ENCODE data around the gene TRAPPC2L.

Gene TRAPPC2L, protein sequence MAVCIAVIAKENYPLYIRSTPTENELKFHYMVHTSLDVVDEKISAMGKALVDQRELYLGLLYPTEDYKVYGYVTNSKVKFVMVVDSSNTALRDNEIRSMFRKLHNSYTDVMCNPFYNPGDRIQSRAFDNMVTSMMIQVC

DNA sequence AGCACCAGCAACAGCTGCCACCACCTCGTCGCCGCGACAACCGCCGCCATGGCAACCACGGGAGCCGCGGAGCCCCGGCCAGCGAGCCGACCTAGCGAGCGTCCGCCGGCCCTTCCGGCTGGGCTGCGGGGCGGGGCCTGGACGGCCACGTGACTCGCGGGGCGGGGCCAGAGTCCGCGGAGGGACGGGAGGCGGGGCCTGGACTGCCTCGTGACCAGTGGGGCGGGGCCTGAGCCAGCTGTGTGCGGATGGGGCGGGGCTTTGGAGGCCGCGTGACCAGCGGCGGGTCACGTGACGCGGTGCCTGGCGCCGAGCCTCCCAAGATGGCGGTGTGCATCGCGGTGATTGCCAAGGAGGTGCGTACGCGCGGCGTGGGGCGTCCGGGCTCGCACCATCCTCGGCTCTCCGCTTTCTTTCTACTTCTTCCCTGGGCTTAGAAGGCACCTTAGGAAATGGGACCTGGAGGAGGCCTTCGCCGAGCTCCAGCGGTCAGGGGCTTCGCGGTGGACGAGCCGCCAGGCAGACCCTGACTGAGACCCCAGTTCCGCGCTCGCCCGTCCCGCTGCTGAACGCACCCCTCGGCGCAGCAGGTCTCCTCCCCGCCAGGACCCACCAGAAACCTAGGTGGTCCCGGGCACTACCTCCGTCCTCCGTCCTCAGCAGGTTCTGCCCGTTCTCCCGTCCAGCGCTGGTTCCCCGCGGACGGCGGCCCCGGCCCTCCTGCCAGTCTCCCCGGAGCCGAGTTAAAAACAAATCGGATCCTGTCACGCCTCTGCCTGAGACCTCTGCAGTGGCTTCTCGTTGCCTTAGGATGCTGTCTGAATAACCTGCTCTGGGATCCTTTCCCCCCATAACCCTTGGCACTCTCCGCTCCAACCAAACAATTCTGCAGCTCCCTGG lies at the start of gene TRAPPC2L, which contains the start of gene GALNS:
TSS of gene TRAPPC2L (plus strand) at position 300 of the 900 bp plus-strand sequence. CDS start at position 324, 24 bp downstream.
TSS of gene GALNS (minus strand) at position 120 of the 900 bp plus-strand sequence. CDS start at position 50, 70 bp downstream.
- peak; percentile 97 for DNase-seq (ENCODE audit: low read depth)

GRCh38 chr16:88807142-88807625 lies 49.7 kb upstream of the TRAPPC2L start:
- DNase-seq (ENCODE audit: low read depth): no peak

DNA sequence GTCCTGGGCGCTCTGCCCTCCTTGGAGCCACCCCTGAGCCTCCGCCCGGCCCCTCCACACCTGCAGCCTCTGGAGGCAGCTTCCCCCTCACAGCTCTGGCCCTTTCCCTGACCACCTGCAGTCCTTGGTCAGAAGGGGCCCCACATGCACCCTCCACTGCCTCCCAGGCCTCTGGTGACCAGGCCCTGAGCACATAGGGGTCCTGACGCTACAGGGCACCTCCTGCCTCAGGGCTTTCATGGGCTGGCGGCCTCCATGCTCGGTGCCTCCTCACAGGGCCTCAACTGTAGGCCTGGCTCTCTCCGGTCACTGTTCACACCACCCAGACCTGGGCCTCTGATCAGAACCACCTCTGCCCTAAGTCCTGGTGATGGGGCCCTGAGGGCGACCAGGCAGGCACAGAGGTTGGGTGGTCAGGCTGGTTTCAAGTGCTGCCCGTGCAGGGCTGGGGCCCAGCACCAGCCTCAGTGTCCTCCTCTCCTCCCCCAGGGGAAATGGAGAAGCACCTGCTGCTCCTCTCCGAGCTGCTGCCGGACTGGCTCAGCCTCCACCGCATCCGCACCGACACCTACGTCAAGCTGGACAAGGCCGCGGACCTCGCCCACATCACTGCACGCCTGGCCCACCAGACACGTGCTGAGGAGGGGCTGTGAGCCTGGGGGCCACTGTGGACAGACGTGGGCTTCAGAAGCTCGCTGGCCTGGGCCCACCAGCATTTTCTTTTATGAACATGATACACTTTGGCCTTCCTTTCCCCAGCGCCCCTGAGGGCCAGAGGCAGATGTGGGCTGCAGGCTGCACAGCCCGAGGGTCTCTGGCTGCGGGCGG lies 49.1 kb upstream of the TRAPPC2L start:
- no peak for DNase-seq (ENCODE audit: low read depth)

DNA sequence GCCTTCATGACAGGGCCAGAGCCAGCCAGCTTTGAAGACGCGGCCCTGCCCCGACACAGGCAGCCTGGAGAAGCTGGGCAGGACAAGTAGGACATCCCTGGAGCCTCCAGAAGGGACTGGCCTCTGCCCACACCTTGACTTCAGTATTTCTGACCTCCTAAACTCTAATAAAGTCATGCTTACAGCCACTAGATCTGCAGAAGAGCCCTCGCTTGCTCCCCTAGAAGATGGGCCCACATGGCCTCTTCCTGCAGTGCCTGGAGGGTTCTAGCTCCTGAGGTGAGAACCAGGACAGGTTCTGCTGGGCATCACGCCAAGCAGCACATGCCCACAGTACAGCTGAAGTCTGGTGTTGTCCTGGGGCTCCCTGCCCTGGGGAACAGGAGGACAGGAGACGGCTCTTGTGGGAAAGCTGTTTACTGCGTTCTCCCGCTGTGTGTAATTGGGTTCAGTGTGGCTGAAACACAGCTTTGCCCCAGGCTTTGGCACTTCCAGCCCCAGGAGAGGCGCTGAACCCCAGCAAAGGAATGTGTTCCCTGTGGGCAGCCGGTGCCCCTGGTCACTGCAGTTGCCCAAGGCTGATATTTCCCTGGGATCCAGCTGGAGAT lies 47.8 kb upstream of the TRAPPC2L start:
- peak; percentile 41 for DNase-seq (ENCODE audit: low read depth)

GRCh38 chr16:88809676-88810165 lies 47.2 kb upstream of the TRAPPC2L start:
- no peak for DNase-seq (ENCODE audit: low read depth)

DNA sequence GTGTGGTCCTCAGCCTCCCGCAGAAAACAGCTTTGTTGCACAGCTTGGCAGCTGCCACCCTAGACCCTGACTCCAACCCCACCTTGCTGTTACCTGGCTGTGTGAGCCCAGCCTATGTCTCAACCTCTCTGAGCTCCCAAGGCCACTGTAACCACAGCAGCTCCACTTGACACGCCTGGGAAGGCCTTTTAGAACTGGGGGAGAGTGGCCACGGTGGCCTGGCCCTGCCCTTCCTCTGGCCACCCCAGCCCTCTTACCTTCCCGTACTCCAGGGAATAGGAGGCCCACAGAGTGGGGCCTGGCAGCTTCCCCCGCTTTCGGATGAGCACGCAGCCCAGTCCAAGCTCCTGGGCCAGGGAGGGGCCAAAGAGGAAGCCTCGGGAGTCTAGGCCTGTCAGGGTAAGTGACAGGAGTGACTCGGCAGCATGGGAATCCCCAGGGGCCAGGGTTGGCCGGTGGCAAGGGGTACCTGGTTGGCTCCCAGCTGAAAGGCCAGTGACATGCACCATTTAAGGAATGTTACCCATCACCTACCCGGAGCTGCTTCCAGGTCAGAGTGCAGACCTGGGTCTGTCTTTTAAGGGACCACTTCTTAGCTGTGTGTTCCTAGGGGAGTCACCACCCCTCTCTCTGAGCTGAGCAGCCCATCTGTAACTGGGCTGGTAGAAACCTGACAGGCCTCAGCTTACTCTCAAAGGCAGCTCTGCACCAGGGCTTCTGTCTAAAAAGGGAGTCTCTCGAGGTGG lies 46.6 kb upstream of the TRAPPC2L start:
- peak; percentile 62 for DNase-seq (ENCODE audit: low read depth)

DNA sequence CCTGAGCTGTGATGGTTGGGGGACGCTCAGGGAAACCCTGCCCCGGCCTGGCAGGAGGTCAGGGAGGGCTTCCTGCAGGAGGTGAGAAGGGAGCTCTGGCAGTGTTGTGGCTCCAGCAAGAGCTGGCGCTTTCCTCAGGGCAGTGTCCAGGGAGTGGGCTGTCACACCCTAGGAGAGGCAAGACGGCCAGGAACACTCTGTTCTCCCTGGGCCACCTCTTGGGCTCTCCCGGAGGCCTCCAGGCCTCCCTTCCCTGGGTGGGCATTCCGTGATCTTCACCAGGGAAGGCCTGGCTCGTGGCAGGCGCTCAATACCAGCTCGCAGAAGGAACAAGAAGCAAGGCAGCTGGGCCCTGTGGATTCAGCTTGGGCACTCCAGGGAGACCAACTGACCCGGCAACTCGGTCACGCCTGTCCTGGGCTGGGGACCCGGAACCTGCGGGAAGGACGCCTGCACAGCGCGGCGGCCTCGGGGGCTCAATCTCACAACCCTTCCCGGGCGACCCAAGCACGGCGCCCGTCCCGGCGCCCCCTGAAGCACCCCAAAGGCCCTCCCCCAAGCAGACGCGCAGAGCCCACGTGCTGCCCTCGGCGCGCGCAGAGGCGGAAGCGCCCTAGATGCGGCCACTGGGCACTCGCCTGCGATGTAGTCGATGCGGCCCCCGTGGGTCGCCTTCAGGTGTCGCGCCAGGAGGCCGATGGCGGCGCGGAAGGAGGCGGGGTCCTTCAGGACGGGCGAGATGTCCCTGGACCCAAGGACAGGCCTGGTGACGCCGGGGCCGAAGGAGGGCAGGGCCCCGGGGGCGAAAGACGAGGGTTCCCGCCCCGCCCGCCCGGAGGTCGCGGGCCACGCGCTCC lies 45.8 kb upstream of the TRAPPC2L start:
- DNase-seq (ENCODE audit: low read depth): peak; percentile 87

DNA sequence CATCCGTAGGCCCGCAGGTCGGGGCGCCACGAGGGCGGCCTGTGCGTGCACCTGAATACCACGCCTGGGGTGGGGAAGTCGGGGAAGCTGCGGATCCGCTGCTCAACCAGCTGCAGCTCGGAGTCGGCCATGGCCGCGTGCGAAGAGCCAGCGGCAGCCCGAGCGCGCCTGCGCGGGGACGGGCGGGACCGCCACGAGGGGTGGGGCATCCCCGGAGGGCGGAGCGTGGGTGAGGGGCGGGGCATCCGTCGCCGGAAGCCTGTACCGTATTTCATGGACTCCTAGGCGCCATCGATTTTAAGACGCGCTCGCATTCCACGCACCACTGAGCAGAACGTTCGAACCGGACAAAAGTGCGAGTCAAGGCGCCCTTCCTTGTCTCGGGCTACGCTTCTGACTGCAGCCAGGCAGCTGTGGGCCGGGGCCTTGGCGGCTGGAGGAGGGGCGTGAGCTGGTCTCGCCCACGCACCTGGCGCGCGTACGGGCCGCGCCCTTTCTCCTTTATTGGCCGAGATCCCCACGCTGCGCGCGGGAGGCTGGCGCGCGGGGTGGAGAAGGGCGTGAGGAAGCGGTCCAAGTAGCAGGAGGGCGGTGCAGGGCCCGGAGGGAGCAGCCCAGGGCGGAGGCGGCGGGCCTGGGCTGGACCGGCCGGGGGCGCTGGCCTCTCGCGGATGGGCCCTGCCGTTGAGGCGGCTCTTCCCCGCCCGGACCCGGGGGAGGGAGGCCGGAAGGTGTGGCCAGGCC lies 45.0 kb upstream of the TRAPPC2L start, which contains the start of gene APRT:
TSS of gene APRT (minus strand) at position 160 of the 744 bp plus-strand sequence. CDS start at position 131, 29 bp downstream.
- peak; percentile 94 for DNase-seq (ENCODE audit: low read depth)

DNA sequence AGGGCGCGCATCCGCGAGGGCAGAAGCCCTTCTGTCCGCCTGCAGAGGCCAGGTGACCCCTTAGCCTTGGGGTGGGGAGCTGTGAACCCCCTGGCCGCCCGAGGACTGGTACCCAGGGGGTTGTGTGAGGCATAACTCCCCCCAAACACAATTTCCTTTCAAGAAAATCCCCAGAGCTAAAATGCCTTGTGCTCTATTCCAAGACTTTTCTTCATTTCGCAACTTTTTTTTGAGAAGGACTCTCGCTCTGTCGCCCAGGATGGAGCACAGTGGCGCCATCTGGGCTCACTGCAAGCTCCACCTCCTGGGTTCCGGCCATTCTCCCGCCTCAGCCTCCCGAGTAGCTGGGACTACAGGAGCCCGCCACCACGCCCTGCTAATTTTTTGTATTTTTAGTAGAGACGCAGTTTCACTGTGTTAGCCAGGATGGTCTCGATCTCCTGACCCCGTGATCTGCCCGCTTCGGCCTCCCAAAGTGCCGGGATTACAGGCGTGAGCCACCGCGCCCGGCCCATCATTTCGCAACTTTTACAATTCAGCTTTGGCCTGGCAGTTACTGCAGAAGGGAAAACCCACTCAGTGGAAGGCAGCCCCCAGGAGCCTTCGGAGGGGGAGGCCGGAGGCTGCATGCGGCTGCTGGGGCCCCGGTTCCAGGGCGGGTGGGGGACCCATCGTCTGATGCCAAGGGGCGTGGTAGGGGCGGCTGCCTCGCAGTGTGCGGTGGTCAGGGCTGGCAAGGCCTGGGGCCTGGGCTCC lies 44.2 kb upstream of the TRAPPC2L start:
- DNase-seq (ENCODE audit: low read depth): peak; percentile 60

GRCh38 chr16:88813269-88814143 lies 43.4 kb upstream of the TRAPPC2L start:
- DNase-seq (ENCODE audit: low read depth): no peak

- no peak for DNase-seq (ENCODE audit: low read depth)
Observed at GRCh38 chr16:88814144-88814502, 42.8 kb upstream of the TRAPPC2L start.

DNA sequence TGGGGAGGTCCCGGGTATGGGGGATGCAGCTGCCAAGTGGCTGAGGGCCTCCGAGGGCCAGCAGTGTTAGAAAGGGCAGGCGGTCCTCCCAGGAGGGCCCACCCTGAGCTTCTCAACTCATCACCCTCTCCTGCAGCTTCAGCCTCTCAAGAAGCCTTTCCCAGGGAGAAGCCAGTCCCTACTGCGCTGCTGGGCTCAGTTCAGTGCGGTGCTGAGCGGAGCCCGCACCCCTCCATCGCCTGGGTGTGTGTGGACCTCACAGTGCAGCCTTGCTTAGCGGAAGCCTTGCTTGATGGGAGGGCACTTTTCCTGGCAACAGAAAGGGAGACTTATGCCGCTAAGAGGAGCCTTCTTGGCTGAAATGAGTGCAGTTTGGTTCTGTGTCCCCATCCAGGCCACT lies 41.7 kb upstream of the TRAPPC2L start:
- DNase-seq (ENCODE audit: low read depth): no peak

- peak; percentile 52 for DNase-seq (ENCODE audit: low read depth)
Observed at GRCh38 chr16:88815901-88816589, 40.9 kb upstream of the TRAPPC2L start.

DNA sequence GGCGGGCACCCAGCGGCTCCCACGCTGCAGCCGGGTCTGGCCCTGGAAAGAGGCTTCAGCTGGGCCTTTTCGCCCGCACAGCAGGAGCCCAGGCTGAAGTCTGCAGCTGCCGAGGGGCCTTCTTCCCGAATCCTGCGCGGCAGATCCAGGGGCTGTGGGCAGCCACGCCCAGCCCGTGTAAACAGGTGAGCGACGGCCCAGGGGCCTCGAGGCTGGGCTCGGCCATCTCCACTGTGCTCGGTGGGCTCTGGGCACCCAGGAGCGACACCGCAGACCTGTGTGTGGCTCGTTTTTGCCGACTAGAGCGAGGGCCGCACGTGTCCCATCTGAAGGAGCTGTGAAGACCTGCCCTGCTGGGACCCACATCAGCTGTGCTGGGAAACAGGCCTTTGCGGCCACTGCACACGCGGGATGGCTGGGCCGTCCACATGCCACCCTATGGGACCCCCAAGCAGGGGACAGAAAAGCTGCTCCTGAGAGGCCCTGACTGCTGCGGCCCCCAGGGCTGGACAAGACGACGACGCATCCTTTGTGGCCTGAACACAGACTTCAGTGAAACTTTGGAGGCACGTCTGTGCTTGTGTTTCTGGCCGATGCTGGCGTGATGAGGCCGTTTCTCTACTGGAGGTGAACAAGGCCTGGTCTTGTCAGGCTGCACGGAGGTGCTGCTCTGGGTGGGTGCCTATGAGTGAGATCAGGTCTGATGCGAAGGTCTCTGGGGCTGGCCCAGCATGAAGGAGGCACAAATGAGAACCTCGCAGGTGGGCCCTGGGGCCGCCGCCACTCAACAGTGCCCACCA lies 40.0 kb upstream of the TRAPPC2L start:
- DNase-seq (ENCODE audit: low read depth): no peak

DNA sequence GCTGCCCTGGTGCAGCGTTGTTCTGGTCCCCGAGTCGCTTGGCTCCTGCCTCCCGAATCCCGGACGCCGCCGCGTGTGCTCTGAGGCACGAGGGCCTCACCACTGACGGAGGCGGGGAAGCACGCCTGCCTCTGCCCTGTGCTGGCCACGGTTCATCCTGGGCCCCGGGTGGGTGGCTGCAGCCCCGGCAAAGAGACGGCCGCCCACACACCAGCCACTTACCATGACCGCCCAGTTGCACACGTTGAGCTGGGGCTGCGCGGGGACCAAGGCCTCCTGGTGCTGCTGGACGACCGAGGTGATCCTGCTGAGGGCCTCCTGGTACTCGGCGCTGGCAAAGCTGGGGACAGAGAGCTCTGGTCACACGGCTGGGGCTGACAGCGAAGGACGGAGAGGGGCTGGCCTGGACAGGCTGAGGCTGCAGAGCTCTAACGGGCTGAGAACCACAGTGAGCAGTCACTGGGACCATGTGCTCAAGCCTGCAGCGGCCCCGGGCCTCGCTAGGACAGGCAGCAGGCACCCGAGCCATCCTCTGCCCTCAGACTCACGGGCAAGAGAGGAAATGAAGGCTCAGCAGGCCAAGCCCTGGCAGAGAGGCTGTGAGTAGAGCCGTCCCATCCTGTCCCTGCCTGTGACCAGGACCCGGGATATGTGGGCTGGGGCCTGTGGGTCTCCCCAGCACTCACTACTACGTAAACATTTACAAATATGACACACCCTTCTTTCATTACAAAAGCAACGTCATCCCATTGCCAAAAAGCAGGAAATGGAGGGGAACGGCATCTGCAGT lies 38.9 kb upstream of the TRAPPC2L start:
- DNase-seq (ENCODE audit: low read depth): no peak
